ENCODE data around the gene FAM83C. TPM values are rescaled to one million over a fixed set of nuclear protein-coding genes. Genes with fewer than 3 reads are reported as not detected.

FAM83C gene
- total RNA-seq, 1 experiment from 2014 or later = not detected

DNA sequence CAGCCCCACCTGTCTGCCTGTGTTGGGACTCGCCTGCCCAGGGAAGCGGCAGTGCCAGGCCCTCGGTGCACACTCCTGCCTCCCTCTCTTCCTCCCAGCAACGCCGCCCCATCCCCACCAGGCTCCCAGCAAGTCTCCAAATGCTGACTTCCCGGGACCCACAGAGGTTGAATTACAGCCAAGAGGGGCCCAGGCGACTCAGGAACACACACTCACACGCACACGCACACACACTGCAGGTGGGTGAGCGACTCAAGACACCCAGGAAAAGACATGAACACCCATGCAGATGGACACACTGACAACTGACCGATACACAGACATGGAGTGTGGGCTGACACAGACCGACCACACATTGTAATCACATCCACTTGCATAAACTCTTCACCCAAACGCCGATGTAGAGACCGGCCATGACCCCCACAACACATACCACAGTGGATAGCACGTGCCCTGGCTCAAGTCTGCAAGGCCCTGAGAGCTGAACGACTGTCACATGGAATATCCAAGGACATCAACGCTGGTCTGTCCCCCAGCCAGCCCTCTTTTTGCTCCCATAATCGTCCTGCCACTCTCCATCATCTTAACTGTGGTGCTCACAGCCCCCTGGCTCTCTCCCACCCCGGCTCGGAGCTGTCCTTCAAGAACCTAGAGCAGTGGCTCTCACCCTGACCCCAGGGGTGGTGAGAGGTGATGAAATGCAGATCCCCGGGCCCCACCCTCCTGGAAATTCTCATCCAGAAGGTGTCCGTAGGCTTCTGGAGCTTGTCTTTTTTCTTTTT is 470 bp upstream of the FAM83C start:
- Histone ChIP-seq H3K9me2 (replicated peaks; ENCODE audit: insufficient read depth, low read length) (no peaks in the 10 kb centered on the region), H3K4me3 (ENCODE audit: low read length) (no peak overlapping the region), H3K4me2 (ENCODE audit: low read depth, low read length, poor library complexity, severe bottlenecking) (no peak overlapping the region), H3K27me3 (ENCODE audit: low read length) (no peaks in the 10 kb centered on the region), H3K4me1 (ENCODE audit: low read length) (no peaks in the 10 kb centered on the region), H3K27ac (ENCODE audit: low read length) (no peak overlapping the region), H3K9ac (ENCODE audit: low read length) (no peak overlapping the region), H3K9me3 (ENCODE audit: low read length) (no peaks in the 10 kb centered on the region), H4K20me1 (ENCODE audit: insufficient read depth, low read depth, low read length) (no peaks in the 10 kb centered on the region), H2AFZ (ENCODE audit: low read length) (no peak overlapping the region), H3K79me2 (ENCODE audit: low read length) (no peaks in the 10 kb centered on the region), H3K36me3 (ENCODE audit: insufficient read depth, low read length) (no peaks in the 10 kb centered on the region)
- DNase-seq = no peak

DNA sequence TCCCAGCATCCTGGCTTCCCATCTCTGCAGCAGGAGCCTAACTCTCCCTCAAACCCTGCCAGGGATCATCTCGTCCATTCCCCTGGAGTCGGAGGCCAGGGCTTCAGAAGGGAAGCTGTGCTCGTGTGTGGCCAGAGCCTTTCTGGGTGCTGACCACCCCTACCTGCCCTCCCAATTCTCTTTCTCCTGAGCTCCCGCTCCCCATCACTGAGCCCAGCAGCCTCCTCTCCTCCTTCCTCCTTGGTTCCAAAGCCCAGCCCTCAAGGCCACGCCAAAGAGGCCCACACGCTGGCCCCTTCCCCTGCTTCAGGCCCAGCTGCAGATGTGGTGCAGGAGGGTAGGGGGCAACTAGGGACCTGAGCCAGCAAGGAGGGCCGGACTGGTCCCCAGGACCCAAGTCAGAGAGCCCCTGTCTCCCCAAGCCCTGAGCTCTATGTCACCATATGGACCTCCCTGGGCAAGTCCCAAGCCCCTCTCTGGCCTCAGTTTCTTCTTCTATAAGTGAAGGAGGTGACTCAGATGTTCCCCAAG is 1.3 kb downstream of the FAM83C start:
- Histone ChIP-seq H3K9me2 (replicated peaks; ENCODE audit: insufficient read depth, low read length) (no peaks in the 10 kb centered on the region), H3K9me3 (ENCODE audit: low read length) (no peaks in the 10 kb centered on the region), H3K79me2 (ENCODE audit: low read length) (no peaks in the 10 kb centered on the region), H3K36me3 (ENCODE audit: insufficient read depth, low read length) (no peaks in the 10 kb centered on the region), H3K9ac (ENCODE audit: low read length) (no peak overlapping the region), H3K4me1 (ENCODE audit: low read length) (no peaks in the 10 kb centered on the region), H3K27ac (ENCODE audit: low read length) (no peak overlapping the region), H3K27me3 (ENCODE audit: low read length) (no peaks in the 10 kb centered on the region), H4K20me1 (ENCODE audit: insufficient read depth, low read depth, low read length) (no peaks in the 10 kb centered on the region), H2AFZ (ENCODE audit: low read length) (no peak overlapping the region), H3K4me3 (ENCODE audit: low read length) (no peak overlapping the region), H3K4me2 (ENCODE audit: low read depth, low read length, poor library complexity, severe bottlenecking) (no peak overlapping the region)
- DNase-seq = no peak

DNA sequence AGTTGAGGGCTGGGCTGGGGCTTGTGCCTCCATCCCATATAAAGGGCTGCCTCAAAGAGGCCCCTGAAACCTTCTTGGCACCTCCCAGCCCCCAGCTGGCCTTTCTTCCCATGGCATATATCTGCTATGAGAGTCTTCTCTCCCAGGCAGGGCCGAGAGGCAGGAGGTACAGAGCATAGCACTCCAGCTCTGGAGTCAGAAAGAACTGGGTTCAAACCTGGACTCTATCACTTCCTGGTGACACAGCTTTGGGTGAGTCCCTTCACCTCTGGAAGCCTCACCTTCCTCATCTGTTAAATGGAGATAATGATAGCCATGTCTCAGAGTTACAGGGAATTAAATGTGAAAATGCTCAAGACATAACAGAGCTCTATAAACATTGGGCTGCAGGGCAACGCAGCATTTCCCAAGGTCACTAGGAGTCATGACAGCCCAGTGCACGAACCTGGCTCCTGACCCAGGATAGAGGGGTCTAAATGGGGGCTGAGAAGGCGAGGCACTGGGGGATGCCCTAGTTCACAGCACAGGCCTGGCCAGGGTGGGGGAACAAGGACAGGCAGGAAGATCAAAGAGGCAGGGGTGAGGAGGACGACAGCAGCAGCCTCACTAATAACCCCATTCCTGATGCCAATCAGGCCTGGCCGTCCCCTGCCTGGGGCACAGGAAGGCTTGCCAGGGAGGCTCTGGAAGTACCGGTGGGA is 1.9 kb downstream of the FAM83C start:
- no peak for DNase-seq
- H4K20me1 ChIP-seq (ENCODE audit: insufficient read depth, low read depth, low read length) = no peaks in the 10 kb centered on the region
- H3K79me2 ChIP-seq (ENCODE audit: low read length) = no peaks in the 10 kb centered on the region
- H3K27me3 ChIP-seq (ENCODE audit: low read length) = no peaks in the 10 kb centered on the region
- no peak overlapping the region for H3K4me3 ChIP-seq (ENCODE audit: low read length)
- no peaks in the 10 kb centered on the region for H3K9me2 ChIP-seq (replicated peaks; ENCODE audit: insufficient read depth, low read length)
- H3K9ac ChIP-seq (ENCODE audit: low read length) = no peak overlapping the region
- no peak overlapping the region for H3K4me2 ChIP-seq (ENCODE audit: low read depth, low read length, poor library complexity, severe bottlenecking)
- H3K4me1 ChIP-seq (ENCODE audit: low read length) = peaks cover 1% of the 10 kb centered on the region
- no peaks in the 10 kb centered on the region for H3K36me3 ChIP-seq (ENCODE audit: insufficient read depth, low read length)
- H2AFZ ChIP-seq (ENCODE audit: low read length) = no peak overlapping the region
- no peak overlapping the region for H3K27ac ChIP-seq (ENCODE audit: low read length)
- no peaks in the 10 kb centered on the region for H3K9me3 ChIP-seq (ENCODE audit: low read length)

DNA sequence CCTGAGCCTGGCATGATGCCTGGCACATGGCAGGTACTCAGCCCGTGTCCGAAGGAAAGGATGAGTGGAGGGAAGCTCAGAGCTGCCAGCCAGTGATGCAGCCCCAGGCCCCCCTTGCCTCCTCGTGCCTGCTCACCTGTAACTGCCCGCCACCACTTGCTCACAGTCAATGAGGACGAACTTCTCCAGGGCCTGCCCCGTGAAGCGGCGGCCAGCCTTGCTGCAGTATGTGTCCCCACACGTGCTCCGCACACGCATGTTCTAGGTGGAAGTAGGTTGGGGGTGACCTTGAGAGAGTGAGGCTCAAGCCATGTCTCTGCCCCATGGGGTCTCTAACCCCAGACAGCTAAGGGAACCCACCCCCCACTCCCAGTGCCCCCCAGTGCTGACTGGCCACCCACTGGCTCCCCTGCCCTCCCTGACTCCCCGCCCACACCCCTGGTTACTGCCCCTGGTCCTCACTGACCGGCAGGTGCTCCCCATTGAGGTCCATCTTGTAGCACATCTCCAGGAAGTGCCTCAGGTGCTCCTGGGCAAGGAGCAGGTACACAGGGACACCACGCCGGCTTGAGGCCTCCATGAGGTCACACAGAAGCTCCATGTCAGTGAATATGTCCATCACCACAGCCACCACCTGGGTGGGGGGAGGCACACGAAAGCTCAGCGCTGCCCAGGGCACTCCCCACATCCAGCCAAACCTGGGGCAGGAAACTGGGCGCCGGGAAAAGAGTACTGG is 3.7 kb downstream of the FAM83C start:
- H3K9me3 ChIP-seq (ENCODE audit: low read length) = no peaks in the 10 kb centered on the region
- peaks cover 9% of the 10 kb centered on the region for H3K4me1 ChIP-seq (ENCODE audit: low read length)
- no peaks in the 10 kb centered on the region for H3K27me3 ChIP-seq (ENCODE audit: low read length)
- H2AFZ ChIP-seq (ENCODE audit: low read length) = no peak overlapping the region
- H3K79me2 ChIP-seq (ENCODE audit: low read length) = peaks cover 10% of the 10 kb centered on the region
- H4K20me1 ChIP-seq (ENCODE audit: insufficient read depth, low read depth, low read length) = peaks cover 3% of the 10 kb centered on the region; the same call in 1 of the 2 replicates
- no peak for DNase-seq
- H3K36me3 ChIP-seq (ENCODE audit: insufficient read depth, low read length) = 0 out of 2 replicates have a peak, but pooled peaks cover under 1% of the 10 kb centered on the region
- H3K27ac ChIP-seq (ENCODE audit: low read length) = no peak overlapping the region
- H3K9ac ChIP-seq (ENCODE audit: low read length) = no peak overlapping the region
- no peaks in the 10 kb centered on the region for H3K9me2 ChIP-seq (replicated peaks; ENCODE audit: insufficient read depth, low read length)
- no peak overlapping the region for H3K4me3 ChIP-seq (ENCODE audit: low read length)
- H3K4me2 ChIP-seq (ENCODE audit: low read depth, low read length, poor library complexity, severe bottlenecking) = no peak overlapping the region

DNA sequence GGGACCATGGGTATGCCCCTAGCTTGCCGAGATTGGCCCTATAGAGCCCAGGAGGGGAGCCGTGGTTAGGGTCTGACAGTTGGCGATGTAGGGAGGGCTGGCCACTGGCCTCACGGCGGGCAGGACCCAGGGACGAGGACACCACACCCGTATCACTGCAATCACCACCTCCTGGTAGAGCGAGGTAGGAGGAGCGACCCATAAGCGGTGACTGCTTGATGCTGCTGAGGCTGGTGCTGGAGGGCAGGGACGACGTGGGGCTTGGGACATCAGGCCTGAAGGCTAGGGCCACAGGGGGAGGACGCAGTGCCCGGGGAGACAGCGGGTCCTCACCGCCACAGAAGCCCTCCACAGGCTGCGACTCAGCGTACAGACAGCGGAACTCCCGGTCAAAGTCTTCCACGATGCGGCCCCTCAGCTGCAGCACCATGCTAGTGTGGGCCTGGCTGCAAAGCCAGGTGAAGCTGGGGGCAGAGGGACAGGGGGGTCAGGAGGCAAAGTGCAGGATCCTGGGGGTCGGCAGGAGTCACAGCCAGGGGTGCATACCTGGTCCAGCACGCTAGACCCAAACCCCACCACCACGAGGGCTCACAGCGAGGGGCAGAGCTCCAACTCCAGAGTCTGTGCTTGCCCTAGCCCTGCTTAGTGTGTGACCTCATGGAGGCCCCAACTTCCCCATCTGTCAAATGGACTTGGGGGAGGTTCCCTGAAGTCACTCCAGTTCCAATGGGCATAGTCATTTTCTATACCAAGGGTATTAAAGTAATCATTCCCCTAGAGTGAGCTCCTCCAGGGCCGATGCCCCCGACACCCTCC is 4.5 kb downstream of the FAM83C start:
- Histone ChIP-seq H3K27me3 (ENCODE audit: low read length) (no peaks in the 10 kb centered on the region), H3K9me3 (ENCODE audit: low read length) (no peaks in the 10 kb centered on the region), H3K9ac (ENCODE audit: low read length) (no peak overlapping the region), H3K9me2 (replicated peaks; ENCODE audit: insufficient read depth, low read length) (no peaks in the 10 kb centered on the region), H3K4me3 (ENCODE audit: low read length) (no peak overlapping the region), H3K4me2 (ENCODE audit: low read depth, low read length, poor library complexity, severe bottlenecking) (no peak overlapping the region), H3K36me3 (ENCODE audit: insufficient read depth, low read length) (0 out of 2 replicates have a peak, but pooled peaks cover 3% of the 10 kb centered on the region), H3K79me2 (ENCODE audit: low read length) (peaks cover 18% of the 10 kb centered on the region), H4K20me1 (ENCODE audit: insufficient read depth, low read depth, low read length) (peaks cover 3% of the 10 kb centered on the region; the same call in 1 of the 2 replicates), H2AFZ (ENCODE audit: low read length) (no peak overlapping the region), H3K4me1 (ENCODE audit: low read length) (peaks cover 13% of the 10 kb centered on the region), H3K27ac (ENCODE audit: low read length) (no peak overlapping the region)
- no peak for DNase-seq

DNA sequence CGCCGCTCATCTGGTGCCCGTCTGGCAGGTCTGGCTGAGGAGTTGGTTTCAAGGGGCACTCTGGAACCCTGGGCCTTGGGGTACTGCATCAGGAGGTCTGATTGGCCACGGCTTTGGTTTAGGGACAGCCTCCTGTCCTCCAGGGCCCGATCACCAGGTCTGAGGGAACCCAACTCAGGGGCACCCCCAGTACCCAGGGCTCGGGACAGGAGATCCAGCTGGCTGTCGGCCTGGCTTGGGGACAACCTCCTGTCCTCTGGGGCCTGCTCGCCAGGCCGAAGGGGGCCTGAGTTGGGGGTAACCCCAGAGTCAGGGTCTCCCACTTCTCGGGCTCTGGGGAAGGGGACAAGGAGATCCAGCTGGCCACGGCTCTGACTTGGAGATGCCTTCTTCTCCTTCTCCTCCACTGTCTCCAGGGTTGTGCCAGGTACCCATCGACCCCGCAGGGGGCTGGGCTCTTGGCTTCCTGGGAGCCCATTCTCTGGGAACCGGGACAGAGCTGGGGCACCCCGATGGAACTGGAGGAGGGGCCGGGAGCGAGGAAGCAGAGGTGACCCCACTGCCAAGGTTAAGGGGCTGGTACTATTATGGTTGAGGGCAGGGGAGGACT is 5.2 kb downstream of the FAM83C start:
- no peak overlapping the region for H3K27ac ChIP-seq (ENCODE audit: low read length)
- no peak for DNase-seq
- H3K9ac ChIP-seq (ENCODE audit: low read length) = no peak overlapping the region
- H2AFZ ChIP-seq (ENCODE audit: low read length) = no peak overlapping the region
- no peaks in the 10 kb centered on the region for H3K27me3 ChIP-seq (ENCODE audit: low read length)
- H3K4me3 ChIP-seq (ENCODE audit: low read length) = no peak overlapping the region
- H3K9me3 ChIP-seq (ENCODE audit: low read length) = no peaks in the 10 kb centered on the region
- H3K4me2 ChIP-seq (ENCODE audit: low read depth, low read length, poor library complexity, severe bottlenecking) = no peak overlapping the region
- peaks cover 10% of the 10 kb centered on the region; the same call in 1 of the 2 replicates for H3K36me3 ChIP-seq (ENCODE audit: insufficient read depth, low read length)
- peaks cover 13% of the 10 kb centered on the region for H3K4me1 ChIP-seq (ENCODE audit: low read length)
- peaks cover 25% of the 10 kb centered on the region for H3K79me2 ChIP-seq (ENCODE audit: low read length)
- H4K20me1 ChIP-seq (ENCODE audit: insufficient read depth, low read depth, low read length) = peaks cover 3% of the 10 kb centered on the region; the same call in 1 of the 2 replicates
- no peaks in the 10 kb centered on the region for H3K9me2 ChIP-seq (replicated peaks; ENCODE audit: insufficient read depth, low read length)

DNA sequence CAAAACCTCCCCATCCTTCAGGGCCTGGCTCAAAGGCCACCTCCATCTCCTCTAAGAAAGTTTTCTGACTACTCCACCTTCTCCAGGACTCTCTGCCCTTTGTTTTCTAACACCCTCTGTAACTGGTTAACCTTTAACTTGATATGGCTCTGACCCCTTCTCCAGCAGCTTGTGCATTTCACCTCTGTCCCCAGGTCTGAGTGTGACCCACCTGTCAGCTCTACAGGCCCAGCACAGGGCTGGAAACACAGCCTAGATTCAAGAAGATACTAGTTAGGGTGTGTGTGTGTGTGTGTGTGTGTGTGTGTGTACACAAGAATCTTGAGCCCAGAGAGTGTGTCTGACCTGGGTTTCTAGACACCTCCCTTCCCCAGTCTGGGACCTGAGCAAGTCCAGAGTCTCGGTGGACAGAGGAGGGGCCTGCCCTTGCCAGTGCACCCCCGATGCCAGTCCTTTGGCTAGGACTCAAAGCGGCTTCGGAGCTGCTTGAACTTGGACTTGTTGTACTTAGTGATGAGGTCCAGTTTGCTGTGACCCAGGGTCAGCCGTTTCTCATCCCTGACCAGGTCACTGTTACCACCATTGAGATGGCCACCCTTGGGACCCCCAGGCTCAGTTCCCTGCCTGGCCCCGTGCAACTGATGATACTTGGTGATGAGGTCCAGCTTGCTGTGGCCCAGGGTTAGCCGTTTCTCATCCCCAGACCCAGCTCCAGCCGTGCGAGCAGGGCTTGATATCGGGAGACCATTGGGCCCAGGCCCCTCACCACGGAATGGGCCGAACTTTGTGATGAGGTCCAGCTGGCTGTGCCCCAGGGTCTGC is 5.9 kb downstream of the FAM83C start:
- Histone ChIP-seq H3K4me2 (ENCODE audit: low read depth, low read length, poor library complexity, severe bottlenecking) (no peak overlapping the region), H3K9me3 (ENCODE audit: low read length) (no peaks in the 10 kb centered on the region)

More for the DNA sequence above, 5.9 kb downstream of the FAM83C start:
- Histone ChIP-seq H2AFZ (ENCODE audit: low read length) (no peak overlapping the region), H3K9me2 (replicated peaks; ENCODE audit: insufficient read depth, low read length) (no peaks in the 10 kb centered on the region), H3K27ac (ENCODE audit: low read length) (no peak overlapping the region), H3K4me3 (ENCODE audit: low read length) (no peak overlapping the region), H3K4me1 (ENCODE audit: low read length) (peaks cover 13% of the 10 kb centered on the region), H3K79me2 (ENCODE audit: low read length) (peaks cover 32% of the 10 kb centered on the region), H4K20me1 (ENCODE audit: insufficient read depth, low read depth, low read length) (peaks cover 3% of the 10 kb centered on the region; the same call in 1 of the 2 replicates), H3K27me3 (ENCODE audit: low read length) (no peaks in the 10 kb centered on the region), H3K36me3 (ENCODE audit: insufficient read depth, low read length) (peaks cover 14% of the 10 kb centered on the region), H3K9ac (ENCODE audit: low read length) (no peak overlapping the region)
- DNase-seq = no peak

Data from Karpas-422 (cell line).